ENCODE measurements around the gene KRTAP5-5. TPM values are rescaled to one million over a fixed set of nuclear protein-coding genes. Genes with fewer than 3 reads are reported as not detected.
"Not testable (repeated sequence)": the region's sequence is repeated elsewhere in the genome, so short reads cannot be mapped to it uniquely, and the experiment has no call there.

Gene KRTAP5-5
- total RNA-seq, 4 donors from 2014 or later = not detected

- peaks cover 40% of the 10 kb centered on the region for H3K27me3 ChIP-seq
- H3K9me3 ChIP-seq = no peaks in the 10 kb centered on the region
- 32 to 42% methylated on average over 4 to 8 of the region's 16 CpGs for WGBS, 2 donors (ENCODE audit: low coverage in 1 of 2)
- ATAC-seq = no peak
- H3K4me3 ChIP-seq = no peak overlapping the region
- TF ChIP-seq POLR2A (IDR thresholded peaks at IDR 0.05) (no peak), CTCF (IDR thresholded peaks at IDR 0.05) (no peak), POLR2AphosphoS5 (IDR thresholded peaks at IDR 0.05) (no peak), EP300 (IDR thresholded peaks at IDR 0.05) (no peak)
- no peak overlapping the region for H3K27ac ChIP-seq
- H3K4me1 ChIP-seq = peaks cover 0 to 6% (median 0%) of the 10 kb centered on the region in 3 donors
- no peaks in the 10 kb centered on the region for H3K36me3 ChIP-seq
Observed at GRCh38 chr11:1667906-1668305, 38.3 kb downstream of the KRTAP5-5 start.

GRCh38 chr11:1668911-1669473 lies 39.4 kb downstream of the KRTAP5-5 start:
- peaks cover 0 to 6% (median 0%) of the 10 kb centered on the region in 3 donors for H3K4me1 ChIP-seq
- no peaks in the 10 kb centered on the region for H3K9me3 ChIP-seq
- 72% methylated on average over 8 of the region's 13 CpGs; no CpG with 5 or more reads in 1 of the 2 donors for WGBS, 2 donors (ENCODE audit: low coverage in 1 of 2)
- no peaks in the 10 kb centered on the region for H3K36me3 ChIP-seq
- ATAC-seq = no peak
- H3K27ac ChIP-seq = no peak overlapping the region
- peaks cover 45% of the 10 kb centered on the region for H3K27me3 ChIP-seq
- H3K4me3 ChIP-seq = no peak overlapping the region
- TF ChIP-seq CTCF (IDR thresholded peaks at IDR 0.05) (no peak), EP300 (IDR thresholded peaks at IDR 0.05) (no peak), POLR2AphosphoS5 (IDR thresholded peaks at IDR 0.05) (no peak), POLR2A (IDR thresholded peaks at IDR 0.05) (no peak)

GRCh38 chr11:1669546-1670218 lies 40.1 kb downstream of the KRTAP5-5 start:
- no peak for TF ChIP-seq CTCF (IDR thresholded peaks at IDR 0.05)
- no peak for TF ChIP-seq POLR2A (IDR thresholded peaks at IDR 0.05)
- no peak for TF ChIP-seq POLR2AphosphoS5 (IDR thresholded peaks at IDR 0.05)
- TF ChIP-seq EP300 (IDR thresholded peaks at IDR 0.05) = no peak
- Histone ChIP-seq H3K4me3 (no peak overlapping the region), H3K9me3 (no peaks in the 10 kb centered on the region), H3K27ac (no peak overlapping the region), H3K36me3 (no peaks in the 10 kb centered on the region), H3K4me1 (peaks cover 0 to 6% (median 0%) of the 10 kb centered on the region in 3 donors), H3K27me3 (peaks cover 52% of the 10 kb centered on the region)
- ATAC-seq = no peak
- 20 to 68% methylated on average over 5 to 9 of the region's 21 CpGs for WGBS, 2 donors (ENCODE audit: low coverage in 1 of 2)

GRCh38 chr11:1670457-1670856 lies 40.9 kb downstream of the KRTAP5-5 start:
- H3K27me3 ChIP-seq = peaks cover 55% of the 10 kb centered on the region
- not testable (repeated sequence) for H3K9me3 ChIP-seq, H3K36me3 ChIP-seq, H3K27ac ChIP-seq, ATAC-seq, H3K4me3 ChIP-seq, H3K4me1 ChIP-seq
- 50 to 100% methylated on average over 1 of the region's 1 CpG for WGBS, 2 donors (ENCODE audit: low coverage in 1 of 2)

GRCh38 chr11:1670905-1671371 lies 41.4 kb downstream of the KRTAP5-5 start:
- Histone ChIP-seq H3K4me3 (no peak overlapping the region), H3K36me3 (no peaks in the 10 kb centered on the region), H3K4me1 (peaks cover 0 to 6% (median 0%) of the 10 kb centered on the region in 3 donors), H3K27me3 (peaks cover 57% of the 10 kb centered on the region), H3K27ac (no peak overlapping the region), H3K9me3 (no peaks in the 10 kb centered on the region)
- ATAC-seq = no peak
- TF ChIP-seq POLR2A (IDR thresholded peaks at IDR 0.05) (no peak), POLR2AphosphoS5 (IDR thresholded peaks at IDR 0.05) (no peak), CTCF (IDR thresholded peaks at IDR 0.05) (no peak), EP300 (IDR thresholded peaks at IDR 0.05) (no peak)
- 74 to 79% methylated on average over 4 to 11 of the region's 11 CpGs for WGBS, 2 donors (ENCODE audit: low coverage in 1 of 2)

Data from gastroesophageal sphincter (tissue), 4 donors.